GM19452 (cell line): ENCODE results near the gene SIT1.
"Not testable (repeated sequence)": the region's sequence is repeated elsewhere in the genome, so short reads cannot be mapped to it uniquely, and the experiment has no call there.

Source experiments
- ATAC-seq: cut with Tn5 transposase; IDR thresholded peaks from one replicate; pipeline ENCODE4 v1.9.1; 2021; ENCODE audit not compliant: unreplicated experiment

The SIT1 gene

GRCh38 chr9:35660966-35661415, 10.3 kb upstream of the SIT1 start:
- no peak for ATAC-seq

GRCh38 chr9:35659340-35659739, 8.6 kb upstream of the SIT1 start:
- ATAC-seq = no peak

- ATAC-seq = no peak
These were observed 8.2 kb upstream of the SIT1 start for GRCh38 chr9:35658968-35659220.

GRCh38 chr9:35658137-35658967, 7.6 kb upstream of the SIT1 start, which contains the start of gene CCDC107:
TSS of gene CCDC107 (plus strand) at chr9:35658292. CDS start at chr9:35658380, 88 bp downstream.
- peak; percentile 60 for ATAC-seq

- ATAC-seq = peak; percentile 89
These were observed 6.9 kb upstream of the SIT1 start, which contains the start of gene RMRP for GRCh38 chr9:35657546-35658136. TSS of gene RMRP (minus strand) at chr9:35658019.

GRCh38 chr9:35656831-35657545, 6.3 kb upstream of the SIT1 start:
- ATAC-seq = no peak

GRCh38 chr9:35656348-35656747, 5.6 kb upstream of the SIT1 start:
- ATAC-seq = no peak

GRCh38 chr9:35653611-35654010, 2.9 kb upstream of the SIT1 start:
- ATAC-seq = no peak

- ATAC-seq = no peak
These were observed 2.1 kb upstream of the SIT1 start for GRCh38 chr9:35652829-35653209.

- ATAC-seq = no peak
These were observed 1.5 kb upstream of the SIT1 start for GRCh38 chr9:35651956-35652828.

- no peak for ATAC-seq
These were observed 1.0 kb downstream of the SIT1 start for GRCh38 chr9:35649431-35650340.

GRCh38 chr9:35646533-35647265, 4.0 kb downstream of the SIT1 start:
- ATAC-seq = peak; percentile 90

GRCh38 chr9:35646153-35646532, 4.6 kb downstream of the SIT1 start:
- ATAC-seq = no peak

- ATAC-seq = not testable (repeated sequence)
These were observed 5.0 kb downstream of the SIT1 start for GRCh38 chr9:35645736-35646135.

- ATAC-seq = no peak
These were observed 7.7 kb downstream of the SIT1 start for GRCh38 chr9:35643046-35643445.

- ATAC-seq = not testable (repeated sequence)
These were observed 9.3 kb downstream of the SIT1 start for GRCh38 chr9:35641478-35641877.

GRCh38 chr9:35640431-35640830, 10.3 kb downstream of the SIT1 start:
- ATAC-seq = not testable (repeated sequence)

- no peak for ATAC-seq
These were observed 11.1 kb downstream of the SIT1 start for GRCh38 chr9:35639631-35640030.

GRCh38 chr9:35639225-35639624, 11.5 kb downstream of the SIT1 start:
- ATAC-seq = not testable (repeated sequence)
